Midbrain (tissue), 1 donor: ENCODE results near the gene RERE.

Source experiments
- DNase-seq: peaks from one replicate; lab custom pipeline; 2025; lab: John Stamatoyannopoulos, UW

RERE gene

DNA sequence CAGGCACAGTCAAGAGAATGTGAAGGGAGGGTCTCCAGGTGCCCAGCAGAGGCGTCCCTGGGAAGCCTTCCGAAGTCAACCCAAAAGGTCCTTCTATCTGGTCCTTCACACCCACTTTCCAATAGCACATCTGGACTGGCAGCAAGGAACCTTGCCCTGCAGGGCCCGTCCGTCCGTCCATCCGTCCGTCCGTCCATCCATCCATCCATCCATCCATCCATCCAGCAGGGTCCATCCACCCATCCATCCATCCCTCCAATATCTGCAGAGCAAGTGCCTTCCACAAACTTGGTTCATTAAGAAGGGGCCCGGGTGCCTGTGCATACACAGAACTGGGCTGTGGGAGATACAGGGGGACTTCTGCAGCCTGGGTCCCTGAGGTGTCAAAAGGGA lies 468.0 kb downstream of the RERE start:
- no peak for DNase-seq

DNA sequence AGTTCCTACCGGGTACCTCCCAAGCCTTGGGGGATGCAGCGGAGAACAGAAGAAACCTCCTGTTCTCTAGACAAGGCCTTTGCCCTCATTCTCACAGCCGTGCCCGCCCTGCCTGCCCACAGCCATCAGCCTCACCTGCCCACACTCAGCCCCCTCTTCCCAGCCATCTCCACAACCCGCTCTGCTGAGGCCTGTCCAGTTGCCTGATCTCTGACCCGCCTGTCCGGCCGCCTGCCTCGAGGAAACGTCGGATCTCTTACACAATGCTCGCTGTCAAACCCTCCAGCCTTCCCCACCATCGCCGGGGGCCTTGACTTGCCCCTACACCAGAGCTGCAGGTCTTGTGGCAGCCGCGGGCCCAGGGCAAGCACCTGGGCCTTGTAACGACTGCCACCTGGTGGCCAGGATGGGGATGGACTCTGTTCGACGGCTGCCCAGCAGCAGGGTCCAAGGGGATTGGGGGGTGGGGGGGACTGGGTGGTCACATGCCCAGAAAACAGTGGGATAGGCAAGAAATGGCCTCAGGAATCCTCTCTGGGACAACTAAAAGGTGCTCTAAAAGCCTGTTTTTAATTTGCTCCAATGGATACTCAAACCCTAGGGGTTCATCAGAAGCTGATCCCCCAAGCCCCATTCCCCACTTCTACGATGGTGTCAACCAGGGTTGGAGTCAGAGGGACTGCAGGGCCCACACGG lies 468.5 kb downstream of the RERE start:
- peak; percentile 29 for DNase-seq

DNA sequence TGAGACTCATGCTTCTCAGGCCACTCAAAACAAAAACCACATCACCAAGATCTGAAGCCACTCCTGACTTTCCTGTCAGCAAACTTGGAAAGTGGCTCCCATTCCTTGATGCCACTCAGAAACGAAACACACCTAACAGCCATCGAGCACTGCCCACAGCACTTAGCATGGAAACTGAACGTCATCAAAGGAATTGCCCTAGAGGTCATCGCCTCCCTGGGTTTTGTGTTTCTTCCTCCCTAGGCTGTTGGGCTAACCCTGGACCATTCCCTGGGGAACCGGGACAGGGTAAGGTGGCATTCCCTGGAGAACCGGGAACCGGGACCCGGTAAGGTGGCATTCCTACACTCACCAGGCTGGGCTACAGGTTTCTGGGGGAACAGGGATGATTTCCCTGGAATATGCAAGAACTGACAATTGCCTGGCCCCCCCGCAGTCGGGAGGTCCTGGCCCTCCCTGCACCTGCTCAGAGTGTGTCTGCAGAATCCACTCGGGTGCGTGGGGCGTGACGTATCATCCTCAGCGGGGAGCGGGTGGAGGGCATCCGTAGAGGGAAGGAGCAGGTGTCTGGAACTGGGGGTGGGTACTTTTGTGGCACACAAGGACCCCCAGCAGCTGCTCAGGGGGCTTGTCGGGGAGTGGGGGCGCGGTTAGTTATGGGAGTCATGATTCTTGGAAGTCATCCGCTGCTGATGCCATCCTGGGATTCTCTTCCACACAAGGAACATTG lies 469.2 kb downstream of the RERE start:
- no peak for DNase-seq

- DNase-seq: no peak
Observed at GRCh38 chr1:8347635-8348034, 469.8 kb downstream of the RERE start.

- DNase-seq: no peak
Observed at GRCh38 chr1:8345621-8346415, 471.6 kb downstream of the RERE start.

DNA sequence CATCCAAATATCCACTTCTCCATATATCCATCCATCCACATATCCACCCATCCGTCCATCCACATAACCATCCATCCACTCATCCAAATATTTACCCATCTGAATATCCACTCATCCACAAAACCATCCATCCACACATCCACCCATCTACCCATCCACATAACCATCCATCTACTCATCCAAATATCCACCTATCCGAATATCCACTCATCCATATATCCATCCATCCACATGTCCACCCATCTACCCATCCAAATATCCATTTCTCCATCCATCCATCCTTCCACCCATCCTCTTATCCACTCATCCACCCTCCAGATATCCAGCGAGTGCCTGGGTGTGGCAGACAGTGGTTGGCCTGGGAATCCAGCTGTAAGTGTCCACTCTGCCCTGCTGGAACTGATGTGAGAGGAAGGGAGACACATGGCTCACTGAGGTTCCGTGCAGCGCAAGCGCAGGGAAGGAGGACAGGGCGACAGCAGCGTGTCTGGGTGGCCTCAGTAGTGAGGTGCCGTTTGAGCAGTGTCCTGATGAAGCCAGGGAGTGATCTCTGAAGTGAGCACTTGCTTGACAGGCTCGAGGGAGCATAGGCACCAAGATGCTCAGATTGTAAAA lies 472.4 kb downstream of the RERE start:
- no peak for DNase-seq

DNA sequence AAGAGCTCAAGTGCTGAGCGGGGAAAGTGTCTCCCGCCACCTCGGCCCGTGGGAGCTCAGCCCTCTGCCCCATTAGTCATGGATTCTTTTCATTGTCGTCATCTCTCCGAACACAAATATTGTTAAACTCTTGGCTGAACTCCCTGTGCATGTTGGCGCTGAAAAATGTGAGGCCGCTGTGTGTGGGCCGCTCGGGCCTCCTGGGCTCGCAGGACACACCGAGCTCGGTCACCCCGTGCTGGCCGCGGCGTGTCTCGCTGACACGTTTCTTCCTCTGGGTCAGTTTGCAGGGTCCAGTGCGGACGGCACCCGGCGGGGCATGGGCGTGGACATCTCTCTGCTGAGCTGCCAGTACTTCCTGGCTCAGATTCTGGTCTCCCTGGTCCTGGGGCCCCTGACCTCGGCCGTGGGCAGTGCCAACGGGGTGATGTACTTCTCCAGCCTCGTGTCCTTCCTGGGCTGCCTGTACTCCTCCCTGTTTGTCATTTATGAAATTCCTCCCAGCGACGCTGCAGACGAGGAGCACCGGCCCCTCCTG lies 473.9 kb downstream of the RERE start:
- peak; percentile 47 for DNase-seq

GRCh38 chr1:8343044-8343443 lies 474.4 kb downstream of the RERE start:
- DNase-seq: no peak

DNA sequence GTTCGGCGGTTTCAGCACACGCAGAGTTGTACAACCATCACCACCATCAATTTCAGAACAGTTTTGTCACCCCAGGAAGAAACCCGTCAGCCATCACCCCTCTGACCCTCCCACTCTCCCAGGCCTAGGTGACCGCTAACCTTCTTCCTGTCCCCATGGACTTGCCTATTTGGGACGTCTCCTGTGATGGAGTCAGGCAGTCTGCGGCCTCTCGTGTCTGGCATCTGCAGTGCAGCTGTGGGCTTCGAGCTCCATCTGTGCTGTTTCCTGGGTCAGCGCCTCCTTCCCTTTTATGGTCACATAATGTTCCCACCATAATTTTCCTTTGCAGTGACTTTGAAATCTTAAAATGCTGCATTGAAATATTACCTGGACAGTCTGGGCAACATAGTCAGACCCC lies 475.1 kb downstream of the RERE start:
- no peak for DNase-seq

DNA sequence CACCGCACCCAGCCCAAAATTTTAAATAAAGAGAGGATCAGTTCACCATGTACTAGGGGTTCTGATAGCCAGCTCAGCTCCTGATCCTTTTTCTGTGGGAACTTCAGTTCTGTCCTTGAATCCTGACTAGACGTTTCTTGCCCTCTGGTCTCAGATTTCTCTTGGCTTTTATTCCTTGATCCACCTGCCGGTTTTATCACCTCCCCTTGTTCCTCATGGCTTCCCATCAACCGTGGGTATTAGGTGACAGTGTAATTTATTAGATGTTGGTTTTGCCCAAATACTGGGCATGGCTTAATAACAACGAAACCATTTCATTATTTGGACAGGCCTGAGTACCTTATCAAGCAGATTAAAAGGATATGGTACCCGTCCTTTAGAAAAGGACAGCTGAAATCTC lies 477.0 kb downstream of the RERE start:
- DNase-seq: no peak

DNA sequence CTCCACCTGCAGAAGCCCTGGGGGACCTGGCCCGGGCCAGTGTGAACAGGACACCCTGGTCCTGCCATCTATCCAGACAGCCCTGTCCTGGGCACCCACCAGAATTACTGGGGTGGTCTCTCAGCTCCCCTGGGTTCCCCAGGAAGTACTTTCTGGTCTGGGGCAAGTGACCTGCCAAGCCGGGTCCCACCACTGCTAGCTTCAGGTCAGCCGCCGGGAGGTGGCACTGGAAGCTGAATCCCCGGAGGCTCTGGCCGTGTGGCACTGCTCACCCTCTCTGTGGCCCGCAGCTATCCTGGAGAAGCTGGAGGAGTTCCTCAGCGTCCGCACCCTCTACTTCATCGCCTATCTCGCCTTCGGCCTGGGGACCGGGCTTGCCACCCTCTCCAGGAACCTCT lies 478.2 kb downstream of the RERE start:
- DNase-seq: no peak

DNA sequence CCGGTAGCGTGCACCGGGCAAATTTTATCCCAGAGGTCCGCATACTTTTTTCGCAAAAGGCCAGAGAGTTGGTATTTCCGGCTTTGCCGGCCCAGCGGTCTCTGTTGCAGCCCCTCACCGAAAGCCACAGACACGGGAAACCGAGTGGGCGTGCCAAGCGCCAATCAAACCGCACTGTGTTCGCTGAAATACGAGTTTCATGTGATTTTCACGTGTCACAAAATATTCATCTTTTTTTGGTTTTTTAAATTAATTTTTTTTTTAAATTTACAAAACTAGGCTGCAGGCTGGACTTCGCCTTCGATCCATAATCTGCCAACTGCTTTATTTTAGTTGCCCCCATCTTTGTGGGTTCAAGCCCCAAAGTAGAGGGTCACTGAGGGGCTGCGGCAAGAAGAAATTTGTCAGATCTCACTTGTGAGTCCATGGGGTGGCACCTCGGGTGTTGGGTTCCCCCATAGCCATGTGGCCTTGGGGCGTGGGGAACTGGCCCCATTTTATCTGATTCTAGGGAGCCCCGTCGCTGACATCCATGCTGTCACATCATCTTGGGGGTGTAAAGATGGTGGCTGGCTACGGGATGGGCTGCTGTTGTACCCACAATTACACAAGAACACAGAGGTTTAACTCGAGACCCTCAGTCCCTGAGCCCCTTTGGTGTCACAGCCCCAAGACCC lies 478.8 kb downstream of the RERE start:
- no peak for DNase-seq

DNA sequence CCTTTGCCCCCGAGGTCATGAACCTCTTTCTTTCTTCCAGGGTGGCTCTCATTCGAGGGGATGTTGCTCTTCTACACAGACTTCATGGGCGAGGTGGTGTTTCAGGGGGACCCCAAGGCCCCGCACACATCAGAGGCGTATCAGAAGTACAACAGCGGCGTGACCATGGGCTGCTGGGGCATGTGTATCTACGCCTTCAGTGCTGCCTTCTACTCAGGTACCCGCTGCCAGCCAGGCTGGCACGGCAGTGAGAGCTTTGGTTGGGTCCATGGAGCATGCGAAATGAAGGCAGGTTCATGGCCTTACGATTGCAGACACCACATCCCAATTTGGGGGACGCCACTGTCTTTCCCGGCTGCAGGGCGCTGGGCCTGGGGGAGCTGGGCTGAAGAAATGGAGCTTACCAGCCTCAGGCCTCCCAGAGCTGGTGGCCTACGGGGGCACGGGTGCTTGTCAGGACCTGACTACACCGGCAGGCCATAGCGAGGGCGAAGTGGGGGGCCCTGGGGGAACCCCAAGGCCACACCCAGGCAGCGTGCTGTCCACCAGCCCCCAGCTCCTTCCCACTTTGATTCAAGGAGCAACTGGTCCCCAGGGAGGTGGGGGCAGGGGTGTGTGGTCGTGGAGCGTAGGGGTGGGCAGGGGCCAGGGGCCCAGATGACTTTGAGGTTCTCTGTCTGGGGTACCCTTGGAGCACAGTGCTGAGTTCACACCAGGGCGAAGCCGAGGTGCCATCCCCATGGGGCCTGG lies 479.5 kb downstream of the RERE start:
- DNase-seq: no peak

DNA sequence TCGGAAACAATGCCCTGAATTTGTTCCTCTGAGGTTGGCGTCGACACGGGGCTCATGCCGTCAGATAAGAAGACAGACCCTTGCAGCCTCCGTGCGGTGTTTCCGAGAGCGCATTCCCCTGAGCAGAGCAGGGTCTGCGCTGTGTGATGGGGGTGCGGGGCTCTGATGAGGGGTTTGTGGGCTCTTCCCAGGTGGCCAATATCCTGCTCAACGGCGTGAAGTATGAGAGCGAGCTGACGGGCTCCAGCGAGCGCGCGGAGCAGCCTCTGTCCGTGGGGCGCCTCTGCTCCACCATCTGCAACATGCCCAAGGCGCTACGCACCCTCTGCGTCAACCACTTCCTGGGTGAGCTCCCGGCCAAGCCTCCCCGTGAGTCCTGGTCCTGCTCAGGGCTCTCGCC lies 482.2 kb downstream of the RERE start:
- no peak for DNase-seq

DNA sequence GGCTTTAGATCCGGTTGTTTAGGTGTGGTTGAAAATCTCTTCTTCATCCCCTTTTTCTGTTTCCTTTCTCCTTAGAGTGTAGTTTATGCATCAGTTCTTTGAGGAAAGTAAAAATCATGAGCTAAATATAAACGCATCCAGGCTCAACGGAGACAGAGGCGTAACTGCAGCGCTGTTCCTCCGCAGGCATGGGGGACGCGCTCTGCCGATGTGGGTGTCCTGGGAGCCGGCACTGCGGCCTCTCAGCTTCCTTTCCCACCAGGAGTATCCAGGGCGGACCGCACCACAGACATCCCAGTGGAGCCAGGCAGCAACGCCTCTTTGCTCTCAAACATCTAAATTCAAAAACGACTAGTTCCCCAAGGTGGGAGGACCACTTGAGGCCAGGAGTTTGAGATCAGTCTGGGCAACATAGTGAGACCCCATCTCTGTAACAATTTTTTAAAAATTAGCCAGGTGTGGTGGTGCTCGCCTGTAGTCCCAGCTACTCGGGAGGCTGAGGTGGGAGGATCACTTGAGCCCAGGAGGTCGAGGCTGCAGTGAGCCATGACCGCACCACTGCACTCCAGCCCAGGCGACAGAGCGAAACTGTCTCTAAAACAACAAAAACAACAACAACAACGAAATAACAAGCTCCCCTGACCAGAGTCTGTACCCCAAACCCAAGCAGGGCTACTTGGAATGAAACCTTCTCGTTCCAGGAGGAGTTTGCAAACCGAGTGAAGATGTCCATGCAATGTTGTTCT lies 483.2 kb downstream of the RERE start:
- DNase-seq: no peak

GRCh38 chr1:8333246-8333987 lies 484.0 kb downstream of the RERE start:
- no peak for DNase-seq

GRCh38 chr1:8332806-8333205 lies 484.6 kb downstream of the RERE start:
- DNase-seq: no peak

- no peak for DNase-seq
Observed at GRCh38 chr1:8330271-8331125, 486.9 kb downstream of the RERE start.

DNA sequence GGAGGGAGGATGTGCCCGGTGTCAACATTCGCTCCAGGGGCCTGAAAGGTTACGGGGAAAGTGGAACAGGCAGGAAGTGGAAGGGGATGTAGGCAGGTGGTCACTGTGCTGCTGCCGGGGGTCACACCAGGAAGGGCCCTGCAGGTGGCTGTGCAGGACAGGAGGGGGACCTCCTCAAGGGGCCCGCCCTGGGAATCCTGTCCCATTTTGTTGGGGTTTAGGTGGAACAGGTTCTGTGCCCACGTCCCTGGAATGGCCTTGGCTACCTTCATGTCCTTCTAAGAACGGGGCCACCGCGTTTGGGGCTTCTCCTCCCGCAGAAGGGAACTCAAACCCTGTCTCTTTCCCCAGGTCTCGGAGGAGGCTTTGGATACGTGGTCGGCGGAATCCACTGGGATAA lies 487.6 kb downstream of the RERE start:
- no peak for DNase-seq
